Limb (tissue), 2 donors: ENCODE data around the gene ISG15.
A peak's percentile ranks its signal among the peaks of the same experiment; 100 is the strongest.

Experiments
- DNase-seq, 2 donors: peaks; one replicate each; pipeline ENCODE4 v3.0.0-alpha.2; 2016; ENCODE audit errors: extremely low spot score in 2 of 2

ISG15 gene

GRCh38 chr1:1013105-1013921 lies at the start of gene ISG15:
ISG15 (plus strand) TSS chr1:1013497; CDS start chr1:1013574, 77 bp downstream.
- DNase-seq: peak; percentile 79 to 85

GRCh38 chr1:963746-964525 lies 49.4 kb upstream of the ISG15 start:
- no peak for DNase-seq

- no peak for DNase-seq
Observed at GRCh38 chr1:964691-965525, 48.4 kb upstream of the ISG15 start.

- DNase-seq: no peak
Observed at GRCh38 chr1:965526-966134, 47.7 kb upstream of the ISG15 start.

GRCh38 chr1:966135-966703 lies 47.1 kb upstream of the ISG15 start, which contains the start of gene PLEKHN1:
PLEKHN1 (plus strand) TSS chr1:966482; CDS start chr1:966532, 50 bp downstream.
- DNase-seq: no peak

- DNase-seq: no peak
Observed at GRCh38 chr1:966704-967300, 46.5 kb upstream of the ISG15 start.

GRCh38 chr1:967466-968343 lies 45.6 kb upstream of the ISG15 start:
- DNase-seq: no peak

- DNase-seq: no peak
Observed at GRCh38 chr1:969260-969855, 43.9 kb upstream of the ISG15 start.

GRCh38 chr1:970242-970972 lies 42.9 kb upstream of the ISG15 start:
- DNase-seq: no peak

GRCh38 chr1:970973-971730 lies 42.1 kb upstream of the ISG15 start:
- no peak for DNase-seq

GRCh38 chr1:971751-972506 lies 41.4 kb upstream of the ISG15 start:
- DNase-seq: no peak

- DNase-seq: no peak
Observed at GRCh38 chr1:972726-973458, 40.4 kb upstream of the ISG15 start.

GRCh38 chr1:973459-974292 lies 39.6 kb upstream of the ISG15 start:
- DNase-seq: no peak

GRCh38 chr1:974293-974640 lies 39.0 kb upstream of the ISG15 start:
- no peak for DNase-seq

- peak in 1 of 2 donors; percentile 33 for DNase-seq
Observed at GRCh38 chr1:974687-975328, 38.5 kb upstream of the ISG15 start.
